ENCODE measurements around the gene PIGN.
"Not testable (repeated sequence)": the region's sequence is repeated elsewhere in the genome, so short reads cannot be mapped to it uniquely, and the experiment has no call there.

The PIGN gene

DNA sequence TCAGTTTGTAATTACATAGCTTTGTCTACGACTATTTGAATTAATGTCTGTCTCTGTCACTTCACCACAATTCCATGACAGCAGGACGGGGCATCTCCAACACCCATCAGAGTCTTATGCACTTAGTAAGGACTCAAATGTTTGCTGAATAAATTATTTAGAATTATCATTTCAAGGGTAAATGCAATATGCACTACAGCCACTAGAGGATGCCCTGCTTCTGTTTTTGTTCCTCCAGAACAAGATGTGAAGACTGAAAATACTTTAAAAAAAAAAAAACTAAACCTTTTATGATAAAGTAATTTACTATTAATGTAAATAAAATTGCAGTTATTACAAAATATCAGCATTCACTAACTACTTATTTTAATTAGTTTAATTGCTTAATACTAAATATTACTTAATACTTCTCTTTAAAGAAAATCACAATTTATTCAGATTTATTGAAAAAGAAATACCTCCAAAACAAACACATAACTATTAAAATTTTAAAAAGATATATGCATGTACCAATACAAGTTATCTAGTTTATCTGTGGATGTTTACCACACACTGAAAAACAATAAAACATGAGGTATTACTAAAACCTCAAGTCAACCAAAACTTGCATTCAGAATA is 3.2 kb downstream of the PIGN start:
- DNase-seq (ENCODE audit: low read depth in 2 of 2), result no peak

DNA sequence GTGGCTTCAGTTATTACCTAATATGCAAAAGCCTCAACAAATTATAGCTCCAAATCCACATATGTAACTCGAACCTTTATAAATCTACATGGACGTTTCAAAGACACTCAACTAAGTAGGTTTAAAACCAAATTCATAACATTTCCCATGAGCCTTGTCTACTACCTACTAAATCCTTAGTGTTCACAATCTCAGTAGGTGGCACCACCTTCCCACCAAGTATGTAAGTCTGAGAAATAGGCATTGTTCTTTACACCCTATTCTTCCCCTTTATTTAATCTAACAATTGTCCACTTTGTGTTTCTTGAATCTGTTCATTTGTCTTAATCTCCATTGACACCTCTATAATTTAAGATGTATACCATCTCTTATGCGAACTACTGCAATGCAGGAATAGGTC is 4.6 kb downstream of the PIGN start:
- no peak for DNase-seq (ENCODE audit: low read depth in 2 of 2)

DNA sequence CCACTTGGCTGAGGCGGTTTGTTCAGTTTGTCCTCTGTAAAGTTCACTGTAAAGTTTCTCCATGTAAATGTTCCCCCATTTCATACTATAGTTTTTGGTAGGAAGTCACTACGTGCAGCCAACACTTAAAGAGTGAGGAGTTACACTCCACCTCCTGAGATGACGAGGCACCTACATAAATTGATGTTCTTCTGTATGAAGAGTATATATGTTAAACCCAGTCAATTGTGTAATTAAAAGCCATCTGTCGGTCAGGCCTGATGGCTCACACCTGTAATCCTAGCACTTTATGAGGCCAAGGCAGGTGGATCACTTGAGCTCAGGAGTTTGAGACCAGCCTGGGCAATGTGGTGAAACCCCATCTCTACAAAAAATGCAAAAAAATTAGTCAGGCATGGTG is 7.6 kb downstream of the PIGN start:
- DNase-seq (ENCODE audit: low read depth in 2 of 2), result no peak

DNA sequence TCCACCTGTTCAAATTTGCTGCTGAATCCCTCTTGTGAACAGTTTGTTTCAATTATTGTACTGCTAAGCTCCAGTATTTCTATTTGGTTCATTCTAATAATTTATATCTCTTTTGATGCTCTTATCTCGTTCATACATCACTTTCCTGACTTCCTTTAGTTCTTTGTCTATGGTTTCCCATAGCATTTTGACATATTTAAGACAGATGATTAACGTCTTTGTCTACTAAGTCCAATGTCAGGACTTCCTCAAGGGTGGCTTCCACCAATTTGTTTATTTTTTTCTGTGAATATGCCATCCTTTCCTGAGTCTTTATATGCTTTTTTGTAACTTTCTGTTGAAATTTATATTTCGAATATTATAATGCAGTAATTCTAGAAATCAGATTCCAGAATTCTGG is 9.6 kb downstream of the PIGN start:
- DNase-seq (ENCODE audit: low read depth in 2 of 2), result no peak

DNA sequence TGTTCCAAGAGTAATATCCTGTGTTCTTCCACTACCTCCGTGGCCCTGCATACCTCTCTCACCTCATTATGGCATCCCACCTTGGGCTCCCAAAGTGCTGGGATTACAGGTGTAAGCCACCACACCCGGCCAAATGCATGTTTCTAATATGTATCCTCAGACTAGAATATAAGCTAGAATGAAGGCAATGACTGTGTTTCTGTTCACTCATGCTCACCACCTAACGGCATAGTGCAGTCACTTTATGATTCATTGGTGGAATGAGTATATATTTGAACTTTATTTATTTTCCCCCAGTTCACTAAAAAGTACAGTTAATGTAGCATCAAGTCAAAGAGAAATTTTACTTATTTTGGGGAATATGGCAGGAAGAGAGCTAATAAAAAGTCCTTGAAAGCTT is 11.3 kb downstream of the PIGN start:
- no peak for DNase-seq (ENCODE audit: low read depth in 2 of 2)

DNA sequence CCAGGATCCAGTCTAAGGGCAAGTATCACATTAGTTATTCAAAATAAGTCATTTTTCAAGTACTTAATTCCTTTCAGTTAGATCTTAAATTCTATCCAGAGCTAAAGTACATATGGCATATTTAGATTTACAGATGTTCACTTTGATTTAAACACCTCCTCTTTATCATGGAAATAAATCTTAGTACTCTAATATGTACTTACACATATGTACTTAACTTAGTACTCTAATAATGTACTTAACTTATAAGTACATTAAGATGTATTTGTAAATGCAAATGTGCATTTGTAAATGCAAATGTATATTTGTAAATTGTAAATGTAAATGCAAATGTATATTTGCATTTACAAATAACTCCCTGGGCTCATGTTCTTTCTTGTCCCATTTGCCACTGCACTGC is 14.6 kb downstream of the PIGN start:
- no peak for DNase-seq (ENCODE audit: low read depth in 2 of 2)

DNA sequence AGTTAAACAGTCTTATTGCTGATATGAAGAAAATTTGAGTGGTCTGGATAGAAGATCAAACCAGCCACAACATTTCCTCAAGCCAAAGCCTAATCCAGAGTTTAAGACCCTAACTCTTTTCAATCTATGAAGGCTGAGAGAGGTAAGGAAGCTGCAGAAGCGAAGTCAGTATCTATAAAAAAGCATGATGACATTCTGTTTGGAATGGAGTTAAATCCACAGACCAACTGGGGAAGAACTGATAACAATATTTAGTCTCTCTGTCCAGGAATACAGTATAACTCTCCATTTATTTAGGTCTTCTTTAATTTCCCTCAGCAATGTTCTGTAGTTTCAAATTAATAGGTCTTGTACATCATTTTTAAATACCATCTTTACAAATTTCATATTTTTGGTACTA is 16.0 kb downstream of the PIGN start:
- DNase-seq (ENCODE audit: low read depth in 2 of 2), result no peak

DNA sequence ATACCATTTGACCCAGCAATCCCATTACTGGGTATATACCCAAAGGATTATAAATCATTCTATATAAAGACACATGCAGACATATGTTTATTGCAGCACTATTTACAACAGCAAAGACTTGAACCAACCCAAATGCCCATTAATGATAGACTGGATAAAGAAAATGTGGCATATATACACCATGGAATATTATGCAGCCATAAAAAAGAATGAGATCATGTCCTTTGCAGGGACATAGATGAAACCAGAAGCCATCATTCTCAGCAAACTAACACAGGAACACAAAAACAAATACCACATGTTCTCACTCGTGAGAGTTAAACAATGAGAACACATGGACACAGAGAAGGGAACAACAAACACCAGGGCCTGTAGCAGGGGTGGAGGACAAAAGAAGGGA is 20.3 kb downstream of the PIGN start:
- DNase-seq (ENCODE audit: low read depth in 2 of 2), result not testable (repeated sequence)

DNA sequence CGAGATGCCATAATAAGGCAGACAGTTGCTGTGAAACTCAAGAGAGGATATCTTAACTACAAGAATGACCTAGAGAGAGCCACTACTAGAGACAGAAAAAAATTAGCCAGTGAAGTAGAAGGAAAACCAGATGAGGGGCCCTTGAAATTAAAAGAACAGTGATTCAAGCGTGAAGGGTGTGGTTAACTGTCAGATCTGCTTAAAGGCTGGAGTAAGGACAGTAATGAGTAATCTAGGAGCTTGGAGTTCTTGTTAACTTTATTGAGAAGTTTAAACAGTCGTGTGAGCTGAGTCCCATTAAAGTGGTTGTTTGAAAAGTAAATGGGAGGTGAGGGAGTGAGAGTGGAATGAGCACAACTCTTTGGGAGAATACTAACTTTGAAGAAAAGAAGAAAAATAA is 21.3 kb downstream of the PIGN start:
- DNase-seq (ENCODE audit: low read depth in 2 of 2), result no peak

DNA sequence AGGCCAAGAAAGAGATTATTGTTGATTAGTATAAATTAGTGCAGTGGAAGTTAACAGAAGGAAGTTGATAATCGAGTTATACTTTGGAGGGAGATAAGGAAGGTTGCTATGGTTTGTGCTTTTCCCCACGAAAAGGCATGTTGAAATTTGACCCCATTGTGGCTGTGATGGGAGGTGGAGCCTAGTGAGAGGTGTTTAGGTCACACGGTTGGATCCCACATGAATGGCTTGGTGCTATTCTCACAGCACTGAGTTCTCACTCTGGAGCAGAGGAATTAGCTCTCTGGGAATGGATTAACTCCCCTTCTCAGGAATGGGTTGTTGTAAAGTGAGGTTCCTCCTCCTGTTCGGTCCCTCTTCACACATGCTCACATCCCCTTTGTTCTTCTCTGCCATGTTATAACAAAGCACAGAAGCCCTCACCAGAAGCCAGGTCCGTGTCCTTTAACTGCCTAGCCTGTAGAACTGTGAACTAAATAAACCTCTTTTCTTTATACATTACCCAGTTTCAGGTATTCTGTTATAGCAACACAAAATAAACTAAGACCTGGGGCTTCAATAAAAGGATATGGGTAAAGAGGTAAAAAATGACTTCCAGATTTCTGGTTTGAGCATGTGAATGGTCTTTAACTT is 21.9 kb downstream of the PIGN start:
- DNase-seq (ENCODE audit: low read depth in 2 of 2), result no peak

DNA sequence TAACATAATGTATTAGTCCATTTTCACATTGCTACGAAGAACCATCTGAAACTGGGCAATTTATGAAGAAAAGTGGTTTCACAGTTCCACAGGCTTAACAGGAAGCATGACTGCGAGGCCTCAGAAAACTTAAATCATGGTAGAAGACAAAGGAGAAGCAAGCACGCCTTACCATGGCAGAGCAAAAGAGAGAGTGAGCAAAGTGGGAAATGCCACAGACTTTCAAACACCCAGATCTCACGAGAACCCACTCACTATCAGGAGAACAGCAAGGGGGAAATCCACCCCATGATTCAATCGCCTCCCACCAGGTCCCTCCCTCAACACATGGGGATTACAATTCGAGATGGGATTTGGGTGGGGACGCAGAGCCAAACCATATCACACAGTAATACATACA is 22.5 kb downstream of the PIGN start:
- no peak for DNase-seq (ENCODE audit: low read depth in 2 of 2)

DNA sequence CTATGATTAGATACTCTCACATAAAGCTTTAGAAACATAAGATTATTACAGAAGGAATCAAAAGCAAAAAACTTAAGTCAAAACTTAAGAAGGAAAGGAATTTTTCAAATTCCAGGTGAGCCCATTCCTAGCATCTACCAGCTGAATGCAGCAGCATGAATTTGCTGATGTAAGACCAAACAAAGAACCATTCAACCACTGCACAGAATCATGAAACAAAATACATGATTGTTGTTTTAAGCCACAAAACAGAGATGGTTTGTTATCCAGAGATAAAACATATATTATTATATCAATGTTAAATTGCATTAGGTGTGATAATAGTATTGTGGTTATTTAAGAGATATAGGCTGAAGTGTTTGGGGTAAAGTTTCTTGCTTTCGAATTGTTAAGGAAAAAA is 29.0 kb downstream of the PIGN start:
- DNase-seq (ENCODE audit: low read depth in 2 of 2), result no peak

DNA sequence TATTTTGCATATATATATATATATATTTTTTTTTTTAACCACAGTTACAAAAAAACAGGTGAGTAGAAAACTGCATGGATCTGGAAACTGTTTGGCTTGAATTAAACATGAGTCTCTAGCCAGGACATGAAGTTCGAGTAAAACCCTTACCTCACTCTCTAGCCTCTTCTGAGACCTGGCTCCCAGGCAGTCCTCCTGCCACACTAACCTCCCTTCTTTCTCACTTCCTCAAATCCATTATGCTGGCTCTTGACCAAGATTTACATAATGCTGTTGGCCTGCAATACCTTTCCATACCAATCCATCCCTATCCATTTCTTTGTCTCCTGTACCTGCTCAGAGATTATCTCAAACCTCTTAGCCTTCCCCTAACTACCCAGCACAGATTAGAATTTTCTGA is 34.0 kb downstream of the PIGN start:
- no peak for DNase-seq (ENCODE audit: low read depth in 2 of 2)

DNA sequence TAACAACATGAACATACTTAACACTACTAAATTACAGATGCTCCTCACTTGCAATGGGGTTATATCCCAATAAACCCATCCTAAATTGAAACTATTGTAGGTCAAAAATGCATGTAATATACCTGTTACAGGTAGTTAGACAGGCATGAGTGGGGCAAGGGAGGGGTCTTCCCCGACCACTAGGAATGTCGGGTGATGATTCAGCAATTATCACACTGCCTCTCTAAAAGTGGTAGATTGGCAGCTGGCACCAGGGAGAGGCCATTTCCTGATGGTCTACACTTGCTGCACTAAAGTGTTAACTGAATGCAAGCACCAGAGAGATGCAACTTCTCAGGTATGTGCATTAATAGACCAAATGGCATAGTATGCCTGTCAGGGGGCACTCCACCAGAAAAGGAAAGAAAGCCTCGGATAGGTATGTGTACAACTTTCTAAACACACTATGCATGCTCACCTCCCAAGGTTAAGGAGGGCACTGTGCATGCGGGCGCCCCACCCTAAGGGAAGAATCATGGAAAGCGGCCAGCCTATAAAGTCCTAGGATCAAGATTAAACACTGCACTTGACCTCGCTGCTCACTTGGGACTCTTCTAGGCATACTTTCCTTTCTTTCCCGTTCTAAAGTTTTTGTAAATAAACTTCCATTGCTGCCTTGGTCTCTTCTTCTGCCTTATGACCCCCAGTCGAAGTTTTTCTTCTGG is 35.6 kb downstream of the PIGN start:
- DNase-seq (ENCODE audit: low read depth in 2 of 2), result no peak

DNA sequence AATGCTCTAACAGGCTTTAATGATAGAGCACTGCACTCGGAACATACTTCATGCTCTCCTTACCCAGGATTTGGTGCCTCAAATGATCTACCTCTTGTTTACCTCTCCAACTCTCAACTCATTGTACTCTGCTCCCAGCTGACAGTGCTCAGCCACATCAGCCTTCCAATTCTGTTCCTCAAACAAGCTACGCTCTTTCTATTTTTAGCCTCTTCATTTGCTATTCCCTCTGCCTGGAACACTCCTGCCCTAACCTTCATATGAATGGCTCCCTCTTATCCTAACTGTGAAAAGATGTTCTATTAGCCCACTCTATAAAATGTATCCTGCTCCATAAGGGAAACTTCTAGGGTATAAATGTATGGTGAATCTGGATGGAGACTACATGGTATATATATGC is 42.5 kb downstream of the PIGN start:
- no peak for DNase-seq (ENCODE audit: low read depth in 2 of 2)

DNA sequence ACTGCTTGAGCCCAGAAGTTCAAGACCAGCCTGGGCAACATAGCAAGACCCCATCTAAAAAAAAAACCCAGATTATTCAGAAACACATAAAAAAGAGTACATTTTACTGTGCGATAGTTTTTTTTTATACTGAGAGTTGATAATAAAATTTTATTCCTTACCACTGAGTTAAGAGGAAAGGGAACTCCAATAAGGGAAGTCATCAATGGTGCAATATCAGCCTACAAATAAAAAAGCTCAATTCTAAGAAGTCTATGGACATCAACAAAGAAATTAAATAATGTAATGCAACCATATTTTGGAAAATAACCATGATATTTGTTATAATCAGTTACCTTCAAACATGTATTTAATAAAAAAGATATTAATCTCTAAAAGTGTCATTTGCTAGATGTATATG is 46.6 kb downstream of the PIGN start:
- no peak for DNase-seq (ENCODE audit: low read depth in 2 of 2)

DNA sequence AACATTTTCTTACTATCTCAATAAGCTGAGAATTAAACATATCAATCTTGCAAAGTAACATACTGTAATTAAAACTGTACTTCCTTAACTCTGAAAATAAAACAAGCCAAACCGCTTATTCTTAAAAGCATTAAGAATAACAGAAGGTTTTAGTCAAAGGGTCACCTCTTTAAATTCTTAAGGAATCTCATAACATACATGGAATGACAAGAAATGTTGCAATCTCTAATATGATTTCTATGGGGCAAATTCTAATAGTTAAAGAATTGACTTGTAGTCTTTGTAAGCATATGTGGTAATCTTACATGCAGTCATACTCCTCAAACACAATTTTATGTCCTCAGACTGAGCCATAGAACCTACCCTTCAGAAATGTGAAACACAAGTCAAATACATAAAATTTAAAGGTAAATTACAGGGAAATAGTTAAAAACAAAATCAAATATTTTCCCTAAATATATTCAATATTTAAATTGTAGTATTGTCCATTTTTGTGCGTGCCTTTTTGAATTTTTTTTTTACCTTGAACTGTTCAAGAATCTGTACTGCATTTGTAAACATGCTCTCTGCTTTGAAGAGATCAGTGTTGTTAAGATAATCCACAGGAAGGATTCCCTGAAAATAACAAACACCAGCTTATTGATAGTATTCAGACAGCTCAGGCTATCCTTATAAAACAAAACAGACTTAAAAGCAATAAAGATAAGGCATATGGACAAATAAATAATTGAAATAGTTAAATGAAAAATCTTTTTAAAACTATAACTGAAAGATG is 48.2 kb downstream of the PIGN start:
- DNase-seq (ENCODE audit: low read depth in 2 of 2), result no peak

DNA sequence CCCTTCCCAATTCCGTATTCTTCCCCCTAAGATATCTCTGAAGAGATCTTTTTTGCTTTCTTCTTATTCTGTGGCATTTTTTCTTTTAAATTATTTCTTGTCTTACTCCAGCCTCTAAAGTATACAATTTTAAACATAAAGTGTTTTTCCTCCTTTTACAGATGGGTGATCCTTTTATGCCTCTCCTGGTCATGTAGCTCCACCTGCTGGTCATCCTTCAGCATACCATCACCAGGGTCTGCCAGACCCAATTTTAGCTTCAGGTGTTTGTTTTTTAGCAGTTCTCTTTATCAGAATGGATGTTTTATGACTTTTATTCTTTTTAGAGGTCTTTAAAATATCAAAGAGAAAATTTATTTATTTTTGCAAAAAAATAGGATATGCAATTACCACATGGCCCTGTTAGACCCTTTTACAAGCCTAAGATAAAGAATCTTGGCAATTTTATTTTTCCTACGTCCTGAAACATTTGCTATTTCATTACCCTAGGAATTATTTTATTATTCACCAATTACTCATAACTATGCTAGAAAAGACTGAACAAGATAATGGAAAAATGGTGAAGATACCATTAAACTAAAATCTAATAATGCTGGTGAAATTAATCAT is 55.5 kb downstream of the PIGN start:
- peak in 1 of 2 donors; percentile 27 for DNase-seq (ENCODE audit: low read depth in 2 of 2)

DNA sequence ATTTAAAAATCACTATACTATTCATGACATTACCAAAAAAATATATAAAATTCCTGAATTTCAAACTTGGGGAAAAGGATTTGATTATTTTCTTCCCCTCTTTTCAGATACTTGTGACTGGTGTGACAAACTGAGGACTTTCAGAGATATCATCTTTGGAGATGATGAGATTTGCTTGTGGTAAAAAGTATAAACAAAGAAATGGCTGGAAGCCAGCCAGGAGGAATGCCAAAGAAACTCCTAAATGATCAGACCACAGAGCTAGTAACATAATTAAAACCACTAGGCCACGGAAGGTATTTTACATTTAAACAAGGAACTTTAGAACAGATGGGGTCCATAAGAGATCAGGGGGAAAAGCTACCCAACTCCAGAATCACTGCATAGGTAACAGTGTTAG is 58.7 kb downstream of the PIGN start:
- no peak for DNase-seq (ENCODE audit: low read depth in 2 of 2)

DNA sequence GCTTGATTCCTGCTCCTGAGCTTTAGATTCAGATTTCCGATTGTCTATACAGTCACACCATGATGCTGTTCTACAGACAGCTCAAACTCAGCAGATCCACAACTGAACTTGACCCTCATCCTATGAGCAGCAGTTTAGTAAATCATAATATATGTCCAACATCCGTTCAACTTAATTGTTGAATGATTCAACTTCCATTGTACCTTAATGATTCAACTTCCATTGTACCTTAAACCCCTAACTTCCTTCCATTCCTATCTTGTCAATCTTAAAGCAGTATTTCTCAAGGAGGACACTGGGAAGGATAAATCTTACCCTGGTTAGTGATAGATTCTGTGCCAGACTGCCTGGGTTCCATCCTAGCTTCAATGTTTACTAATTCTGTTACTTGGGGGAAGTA is 60.1 kb downstream of the PIGN start:
- DNase-seq (ENCODE audit: low read depth in 2 of 2), result no peak

DNA sequence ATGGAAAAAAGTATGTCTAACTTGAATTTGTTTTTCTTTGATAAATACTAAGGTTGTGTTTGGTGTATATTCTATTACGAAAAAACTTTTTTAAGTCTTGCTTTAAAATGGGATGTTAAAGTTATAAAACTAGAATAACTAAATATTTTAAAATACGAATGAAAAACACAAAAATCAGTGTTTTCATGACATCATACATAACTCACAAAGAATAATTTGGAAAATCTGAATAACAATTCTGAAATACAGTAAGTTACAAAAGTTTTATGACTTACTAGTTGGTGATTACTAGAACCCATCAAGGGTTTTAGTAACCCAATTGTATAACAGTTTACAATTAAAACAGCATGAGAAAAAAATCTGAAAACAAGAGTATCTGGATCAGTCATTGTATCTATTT is 61.2 kb downstream of the PIGN start:
- DNase-seq (ENCODE audit: low read depth in 2 of 2), result no peak

DNA sequence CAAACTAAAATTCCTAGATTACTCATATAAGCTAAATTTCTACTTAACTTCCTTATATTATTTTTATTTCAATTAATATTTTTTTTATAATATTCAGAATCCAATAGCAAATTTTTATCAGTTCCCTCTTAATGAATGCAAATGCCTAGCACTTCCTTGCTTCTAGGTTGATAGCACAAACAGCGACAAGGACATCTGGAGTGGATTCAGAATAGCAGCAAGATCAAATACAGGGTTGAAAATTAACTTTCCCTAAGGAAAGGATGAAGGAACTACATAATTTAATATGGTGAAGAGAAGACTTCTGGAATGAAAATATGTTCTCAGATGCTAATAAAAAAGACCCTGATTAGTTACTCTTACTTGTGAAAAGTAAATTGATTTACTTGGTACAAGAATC is 64.5 kb downstream of the PIGN start:
- no peak for DNase-seq (ENCODE audit: low read depth in 2 of 2)

Data from stimulated activated CD8-positive, alpha-beta memory T cell treated with anti-CD3 and anti-CD28 coated beads, Interleukin-15, amount 100 ng/mL, for 4 hours (primary cell).